HG03432 (cell line): ENCODE measurements around the gene VWA8.
"Not testable (repeated sequence)": the region's sequence is repeated elsewhere in the genome, so short reads cannot be mapped to it uniquely, and the experiment has no call there.

Experiments used
- ATAC-seq: cut with Tn5 transposase; IDR thresholded peaks from one replicate; pipeline ENCODE4 v1.9.1; 2021; ENCODE audit warnings: mild to moderate bottlenecking, moderate library complexity; ENCODE audit not compliant: unreplicated experiment

The VWA8 gene

GRCh38 chr13:41652735-41653361 lies 308.1 kb downstream of the VWA8 start:
- ATAC-seq, result no peak

- ATAC-seq, result no peak
Observed at GRCh38 chr13:41651413-41652058, 309.4 kb downstream of the VWA8 start.

- no peak for ATAC-seq
Observed at GRCh38 chr13:41650706-41651105, 310.2 kb downstream of the VWA8 start.

GRCh38 chr13:41649659-41650058 lies 311.2 kb downstream of the VWA8 start:
- ATAC-seq, result no peak

GRCh38 chr13:41648314-41648935 lies 312.5 kb downstream of the VWA8 start:
- no peak for ATAC-seq

- ATAC-seq, result not testable (repeated sequence)
Observed at GRCh38 chr13:41647699-41648313, 313.1 kb downstream of the VWA8 start.

GRCh38 chr13:41645331-41645730 lies 315.6 kb downstream of the VWA8 start:
- no peak for ATAC-seq

- no peak for ATAC-seq
Observed at GRCh38 chr13:41644742-41645141, 316.2 kb downstream of the VWA8 start.

GRCh38 chr13:41643507-41643906 lies 317.4 kb downstream of the VWA8 start:
- ATAC-seq, result no peak

- no peak for ATAC-seq
Observed at GRCh38 chr13:41641961-41642360, 318.9 kb downstream of the VWA8 start.

GRCh38 chr13:41641429-41641828 lies 319.5 kb downstream of the VWA8 start:
- ATAC-seq, result no peak

GRCh38 chr13:41639955-41640780 lies 320.7 kb downstream of the VWA8 start:
- ATAC-seq, result no peak

GRCh38 chr13:41639237-41639904 lies 321.5 kb downstream of the VWA8 start:
- ATAC-seq, result no peak

GRCh38 chr13:41637586-41637985 lies 323.3 kb downstream of the VWA8 start:
- no peak for ATAC-seq

- not testable (repeated sequence) for ATAC-seq
Observed at GRCh38 chr13:41637032-41637431, 323.9 kb downstream of the VWA8 start.

GRCh38 chr13:41636590-41636989 lies 324.3 kb downstream of the VWA8 start:
- not testable (repeated sequence) for ATAC-seq

GRCh38 chr13:41634407-41634806 lies 326.5 kb downstream of the VWA8 start:
- no peak for ATAC-seq

- ATAC-seq, result no peak
Observed at GRCh38 chr13:41633776-41634175, 327.1 kb downstream of the VWA8 start.

- ATAC-seq, result no peak
Observed at GRCh38 chr13:41631296-41631965, 329.5 kb downstream of the VWA8 start.

- ATAC-seq, result no peak
Observed at GRCh38 chr13:41627425-41627824, 333.5 kb downstream of the VWA8 start.
